Measurements from ENCODE around the gene GJD4.

Gene GJD4

GRCh38 chr10:35605191-35605590 is at the start of gene GJD4:
TSS of gene GJD4 (plus strand) at chr10:35605341. CDS start at chr10:35605568, 227 bp downstream.
- DNase-seq, result no peak

GRCh38 chr10:35555962-35556930 is 48.9 kb upstream of the GJD4 start:
- DNase-seq, result no peak

DNA sequence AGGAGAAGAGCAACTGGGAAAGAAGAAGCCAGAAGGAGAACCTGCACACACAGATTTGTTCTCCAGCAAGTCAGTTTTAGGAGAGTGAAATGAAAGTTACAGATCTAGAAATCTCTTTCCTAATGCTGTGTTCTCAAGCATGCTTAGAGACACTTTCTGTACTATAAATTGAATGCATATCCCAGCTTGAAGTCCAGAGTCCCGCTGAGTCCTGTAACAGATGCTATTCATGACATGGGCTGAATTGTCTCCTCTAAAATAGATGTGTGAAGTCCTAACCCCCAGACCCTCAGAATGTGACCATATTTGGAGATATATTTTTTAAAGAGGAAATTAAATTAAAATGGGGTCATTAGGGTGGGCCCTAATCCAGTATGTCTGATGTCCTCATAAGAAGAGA is 46.9 kb upstream of the GJD4 start:
- no peak for DNase-seq

DNA sequence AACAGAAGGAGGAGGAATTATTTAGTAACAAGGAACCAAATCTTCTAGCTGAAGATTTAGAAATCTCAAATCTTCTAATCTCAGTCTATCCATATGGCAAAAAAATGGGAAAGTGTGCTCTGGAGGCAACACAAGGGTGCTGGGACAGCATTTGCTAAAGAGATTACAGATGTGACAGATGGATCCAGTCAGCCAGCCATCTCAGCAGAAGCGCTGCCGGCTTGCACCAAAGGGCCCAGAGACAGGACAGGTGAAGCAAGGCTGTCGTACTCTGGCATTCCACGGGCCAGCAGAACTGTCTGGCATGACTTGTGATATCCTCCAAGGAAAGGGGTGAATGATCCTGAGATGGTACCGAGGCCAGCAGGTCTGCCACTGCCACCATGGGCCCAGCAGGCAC is 45.7 kb upstream of the GJD4 start:
- no peak for DNase-seq

GRCh38 chr10:35561715-35562114 is 43.4 kb upstream of the GJD4 start:
- DNase-seq, result no peak

- no peak for DNase-seq
These were observed 42.7 kb upstream of the GJD4 start for GRCh38 chr10:35562427-35562826.

- peak; percentile 61 for DNase-seq
These were observed 41.8 kb upstream of the GJD4 start for GRCh38 chr10:35563261-35563891.

DNA sequence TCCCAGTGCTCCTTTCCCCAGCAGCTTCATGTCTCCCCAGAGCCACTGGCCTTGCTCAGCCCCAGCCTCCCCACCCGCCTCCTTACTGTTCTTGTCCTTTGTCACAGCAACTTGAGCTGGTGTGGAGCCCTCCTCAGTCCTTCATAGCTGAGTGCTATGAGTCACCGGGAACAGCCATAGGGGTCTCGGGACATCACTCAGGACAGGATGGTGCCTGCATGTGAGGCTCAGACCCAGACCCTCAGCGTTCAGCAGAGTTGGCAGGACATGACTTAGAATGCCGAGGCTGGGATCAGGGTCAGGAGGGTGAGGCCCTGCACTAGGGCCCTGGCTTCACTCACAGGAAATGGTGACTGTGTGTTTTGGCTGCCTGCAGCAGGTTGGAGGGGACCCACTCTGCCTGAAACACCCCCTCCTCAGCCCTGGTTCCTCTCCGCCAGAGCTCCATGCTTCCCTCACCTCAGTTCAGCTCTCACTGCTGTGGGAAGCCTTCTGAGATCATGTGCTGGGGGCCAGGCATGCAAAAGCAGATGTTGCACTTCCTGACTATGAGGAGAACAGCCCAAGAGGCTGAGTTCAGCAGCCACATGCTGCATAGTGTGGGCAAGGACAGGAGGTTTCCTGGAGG is 40.7 kb upstream of the GJD4 start:
- DNase-seq, result no peak

DNA sequence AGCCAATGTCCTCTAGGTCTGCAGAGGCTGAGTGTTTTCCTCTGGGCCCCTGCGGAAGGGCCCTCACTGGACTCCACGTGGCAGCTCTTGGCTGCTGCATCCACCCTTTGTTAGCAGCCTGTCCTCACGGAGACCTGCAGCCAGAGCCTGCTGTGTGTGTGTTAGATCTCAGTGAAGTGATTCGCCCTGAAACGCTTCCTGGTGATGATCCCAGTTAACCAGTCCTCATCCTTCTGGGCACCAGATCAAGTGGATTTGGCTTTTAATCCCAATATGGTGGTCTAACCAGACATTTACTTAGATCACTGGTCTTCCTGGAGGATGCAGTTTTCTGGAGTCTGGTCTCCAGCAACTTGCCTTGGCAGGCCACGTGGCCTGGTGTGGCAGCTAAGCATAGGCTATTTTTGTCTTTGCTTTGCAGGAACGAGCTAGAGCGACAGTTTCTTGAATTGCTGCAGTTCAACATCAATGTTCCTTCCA is 39.5 kb upstream of the GJD4 start:
- no peak for DNase-seq

DNA sequence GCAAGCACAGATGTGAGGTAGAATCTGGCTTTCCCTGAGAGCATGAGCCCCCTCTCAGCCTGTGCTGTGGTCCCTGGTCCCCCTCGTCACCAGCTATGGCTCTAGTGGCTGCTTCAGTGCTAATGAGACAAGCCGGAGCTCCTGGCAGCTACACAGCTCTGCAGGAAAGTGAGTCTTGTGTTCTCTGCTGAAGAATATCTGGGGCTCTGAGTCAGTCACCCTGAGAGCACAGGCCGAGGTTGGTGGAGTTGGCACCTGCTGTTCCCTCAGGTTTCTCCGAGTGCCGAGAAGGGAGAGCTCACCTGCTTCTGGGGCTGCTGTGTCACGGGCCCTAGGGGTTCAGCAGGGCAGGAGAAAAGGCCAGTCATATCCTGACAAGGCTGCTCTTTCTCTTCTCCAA is 37.2 kb upstream of the GJD4 start:
- DNase-seq, result no peak

DNA sequence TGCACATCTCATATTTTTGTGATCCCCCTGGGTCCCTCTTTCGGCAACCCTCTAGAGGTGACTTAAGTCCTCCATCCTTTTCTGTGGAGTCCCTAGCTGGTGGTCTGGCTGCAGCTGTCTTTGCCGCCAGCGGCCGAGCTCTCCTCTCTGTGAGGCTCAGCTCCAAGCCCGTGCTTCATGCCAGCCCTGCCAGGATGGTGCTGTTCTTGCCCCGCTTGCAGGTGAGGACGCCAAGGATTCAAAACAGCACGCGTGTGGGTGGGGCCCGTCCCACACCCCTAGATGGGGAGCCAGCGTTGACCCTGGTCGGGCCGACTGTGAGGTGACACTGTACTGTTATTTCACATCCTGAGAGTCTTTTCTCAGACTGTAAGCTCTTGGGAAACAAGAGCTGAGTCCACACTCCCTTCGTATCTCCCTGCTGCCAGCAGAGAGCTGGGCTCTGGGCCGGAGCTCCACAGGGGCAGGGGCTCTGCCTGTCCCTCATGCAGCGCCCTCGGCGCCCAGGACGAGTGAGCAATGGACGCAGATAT is 36.6 kb upstream of the GJD4 start:
- no peak for DNase-seq

- no peak for DNase-seq
These were observed 35.9 kb upstream of the GJD4 start for GRCh38 chr10:35569111-35569707.

GRCh38 chr10:35569836-35570235 is 35.3 kb upstream of the GJD4 start:
- DNase-seq, result no peak

- no peak for DNase-seq
These were observed 34.7 kb upstream of the GJD4 start for GRCh38 chr10:35570397-35570796.

DNA sequence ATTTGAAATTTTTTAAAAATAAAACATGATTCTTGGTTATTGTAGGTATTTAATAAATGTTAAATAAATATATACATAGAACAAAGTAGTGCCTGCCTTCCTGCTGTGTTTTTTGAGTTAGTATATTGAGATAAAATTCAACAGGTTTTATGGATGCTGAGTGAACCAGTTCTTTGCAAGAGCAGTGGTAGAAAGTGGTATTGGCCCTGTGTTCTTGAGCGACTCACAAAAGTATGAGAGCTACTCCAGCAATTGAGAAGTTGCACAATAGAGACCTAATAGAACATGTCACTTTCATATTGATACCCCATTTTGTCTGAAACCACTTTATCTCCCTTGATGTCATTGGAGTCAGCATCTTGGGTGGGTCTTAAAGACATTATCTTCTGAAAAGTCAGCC is 32.6 kb upstream of the GJD4 start:
- no peak for DNase-seq

DNA sequence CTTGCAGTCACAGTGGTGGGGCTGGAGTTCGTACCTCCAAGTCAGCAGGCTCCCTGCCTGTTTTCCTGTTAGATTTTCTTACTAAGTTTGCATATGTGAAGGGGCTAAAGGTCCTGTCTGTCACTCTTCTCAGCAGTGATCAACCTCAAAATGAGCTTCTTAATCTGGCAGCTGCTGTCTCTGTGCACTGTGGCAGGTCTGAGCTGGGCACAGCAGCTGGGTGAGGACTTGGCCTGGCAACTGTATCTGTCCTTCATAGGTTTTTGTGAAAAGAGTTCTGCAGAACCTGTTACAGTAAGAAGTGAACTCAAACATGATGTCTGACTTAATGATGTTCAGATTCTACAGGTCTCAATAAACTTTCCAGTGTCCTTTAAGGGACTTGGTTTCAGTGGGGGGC is 31.3 kb upstream of the GJD4 start:
- DNase-seq, result no peak

DNA sequence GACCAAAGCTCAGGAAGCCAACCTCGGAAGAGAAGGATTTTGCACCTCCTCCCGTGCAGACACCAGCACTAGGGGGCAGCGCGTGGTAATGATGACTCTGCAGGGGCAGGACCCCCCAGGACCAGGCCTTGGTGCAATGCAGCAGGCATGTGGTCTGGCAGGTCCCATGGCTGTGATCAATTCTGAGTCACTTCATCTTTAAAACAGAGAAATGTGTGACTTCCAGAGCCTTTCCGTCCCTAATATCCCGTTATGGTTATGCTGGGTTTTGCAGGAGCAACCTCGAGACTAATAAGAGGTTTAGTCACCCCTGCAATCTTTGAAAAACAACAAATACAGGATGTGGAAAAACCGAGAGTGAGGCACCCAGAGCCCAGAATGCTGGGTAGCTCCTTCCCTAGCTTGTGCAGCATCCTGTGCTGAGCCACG is 30.2 kb upstream of the GJD4 start:
- DNase-seq, result no peak

DNA sequence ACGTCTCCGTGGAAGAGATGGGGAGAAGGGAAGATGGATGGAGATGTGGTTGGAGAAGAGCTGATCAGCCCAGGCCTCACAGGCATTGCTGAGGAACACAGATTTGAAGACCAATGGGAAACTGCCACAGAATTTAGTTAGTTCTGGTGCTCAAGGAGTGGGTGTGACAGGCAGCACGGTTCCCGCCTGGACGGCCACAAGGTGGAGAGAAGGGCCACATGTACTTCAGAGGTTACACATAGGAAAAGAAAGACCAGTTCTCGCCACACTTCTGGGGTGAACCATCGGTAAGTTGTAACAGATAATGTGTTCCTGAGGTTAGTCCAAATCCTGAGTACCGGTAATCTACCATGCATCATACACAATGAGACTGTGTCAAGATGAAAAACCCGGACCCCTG is 29.5 kb upstream of the GJD4 start:
- DNase-seq, result no peak

DNA sequence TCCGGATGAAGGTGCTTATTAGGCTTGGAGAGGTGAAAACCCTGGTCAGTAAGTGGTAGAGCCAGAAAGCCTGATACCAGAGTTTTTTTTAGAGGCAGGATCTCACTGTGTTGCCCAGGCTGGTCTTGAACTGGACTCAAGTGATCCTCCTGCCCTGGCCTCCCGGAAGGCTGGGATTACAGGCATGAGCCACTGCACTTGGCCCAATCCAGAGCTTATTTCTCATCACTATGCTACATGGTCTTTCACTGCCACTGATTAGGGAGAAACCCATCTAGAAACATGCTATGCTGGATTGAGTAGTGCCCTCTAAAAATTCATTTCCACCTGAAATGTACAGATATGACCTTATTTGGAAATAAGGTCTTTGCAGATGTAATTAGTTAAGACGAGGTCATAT is 28.4 kb upstream of the GJD4 start:
- DNase-seq, result no peak

DNA sequence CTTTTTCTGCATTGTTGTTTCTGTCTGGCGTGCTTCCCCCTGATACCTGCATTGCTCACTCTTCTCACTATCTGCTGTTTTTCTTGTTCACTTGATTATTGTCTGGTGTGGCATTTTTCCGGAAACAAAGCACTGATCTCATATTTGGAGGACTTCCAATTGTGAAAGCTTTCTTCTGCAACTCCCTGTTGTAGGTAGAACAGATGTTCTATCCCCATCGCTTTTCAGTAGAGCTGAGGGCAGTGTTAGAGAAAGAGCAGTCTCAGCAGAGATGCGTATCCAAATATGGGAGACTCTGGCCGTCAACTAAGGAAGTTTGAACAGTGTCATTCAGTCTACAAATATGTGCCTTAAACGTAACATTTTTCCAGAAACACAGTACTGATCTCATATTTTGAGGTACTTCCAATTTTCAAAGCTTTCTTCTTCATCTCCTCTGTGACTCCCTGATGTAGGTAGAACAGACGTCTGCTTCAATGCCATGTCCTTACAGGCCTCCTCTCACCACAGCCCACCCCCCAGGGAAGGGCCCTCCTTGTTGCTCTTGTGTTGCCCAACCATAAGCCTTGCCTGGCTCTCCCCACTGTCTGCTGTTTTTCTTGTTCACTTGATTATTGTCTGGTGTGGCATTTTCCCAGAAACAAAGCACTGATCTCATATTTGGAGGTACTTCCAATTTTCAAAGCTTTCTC is 27.1 kb upstream of the GJD4 start:
- peak; percentile 10 for DNase-seq

DNA sequence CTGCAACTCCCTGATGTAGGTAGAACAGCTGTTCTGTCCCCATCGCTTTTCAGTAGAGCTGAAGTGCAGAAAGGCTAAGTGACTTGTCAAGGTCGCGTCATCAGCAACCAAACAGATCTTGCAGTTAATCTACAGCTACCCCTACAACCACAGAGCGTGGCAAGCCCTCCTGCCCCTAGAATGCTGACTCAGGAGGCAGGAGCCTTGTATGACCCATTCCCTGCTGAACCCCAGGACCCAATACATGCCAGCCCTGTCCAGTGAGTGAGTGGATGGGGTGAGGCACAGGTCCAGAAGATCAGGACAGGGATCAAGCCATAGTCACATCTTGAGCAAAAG is 26.6 kb upstream of the GJD4 start:
- no peak for DNase-seq

- DNase-seq, result no peak
These were observed 26.0 kb upstream of the GJD4 start for GRCh38 chr10:35579116-35579515.

Data from RPMI8226 (cell line).